K562 (cell line): ENCODE data around the gene RPL39L. TPM values are rescaled to one million over a fixed set of nuclear protein-coding genes. Genes with fewer than 3 reads are reported as not detected.

Source experiments
- ATAC-seq: fragments of 200-7000 bp; cut with Tn5 transposase; 3 replicates; pipeline ENCODE4 v1.9.1; 2020; ENCODE audit warnings: moderate library complexity
- BruUV-seq: library from RNA; stranded (reverse); fragments of 400-500 nt; replicated peaks from 2 replicates; lab custom pipeline; 2021; lab: Mats Ljungman, UMichigan
- CTCF ChIA-PET: fragments of 300-600 bp; formaldehyde crosslinking; extraction: SDS; loops from one replicate; lab custom pipeline; 2021; ENCODE audit warnings: low intra/inter-chr PET ratio; lab: Yijun Ruan, JAX
- POLR2A ChIA-PET: fragments of 300-600, 350-650 bp; sonication (Branson Sonifier 250); formaldehyde crosslinking; extraction: SDS; loops from one replicate; lab custom pipeline; 2021; ENCODE audit warnings: antibody characterized with exemption, inconsistent platforms; lab: Yijun Ruan, JAX
- DNase-seq, 4 experiments: peaks; one replicate each; pipeline versions ENCODE4 v3.0.0 to v3.0.0-alpha.2; 2011 to 2018; ENCODE audit warnings: low spot score in 3 of 4, mixed read lengths in 3 of 4; ENCODE audit errors: extremely low read depth in 1 of 4
- FAIRE-seq: peaks from 2 replicates; lab custom pipeline; 2011; peaks lifted over from hg19 to GRCh38; lab: Jason Lieb, UNC
- H2AFZ ChIP-seq: 2 replicates; pipeline ENCODE4 v1.6.0; 2011; ENCODE audit warnings: low read depth, low read length, control low read depth, inconsistent platforms
- H3K27ac ChIP-seq: fragments of 200-600 bp; 3 replicates; pipeline ENCODE4 v1.8.0; 2011; ENCODE audit warnings: low read depth, mild to moderate bottlenecking, control low read depth, inconsistent platforms, low read length, moderate library complexity, mixed read lengths; ENCODE audit errors: extremely low read depth
- H3K27me3 ChIP-seq, 2 experiments: fragments of 300-600 bp in 1 of 2; 2 replicates in 1 of 2; 3 replicates in 1 of 2; pipeline versions ENCODE4 v1.6.0 to v1.8.0; 2011; ENCODE audit warnings: inconsistent platforms in 2 of 2, low read length in 2 of 2, mild to moderate bottlenecking in 1 of 2, mixed read lengths in 1 of 2, moderate library complexity in 1 of 2; ENCODE audit not compliant: control insufficient read depth in 2 of 2, insufficient read depth in 2 of 2
- H3K36me3 ChIP-seq: fragments of 300-600 bp; 3 replicates; pipeline ENCODE4 v1.8.0; 2011; ENCODE audit warnings: mild to moderate bottlenecking, low read length, inconsistent platforms; ENCODE audit not compliant: control insufficient read depth, insufficient read depth
- H3K4me1 ChIP-seq, 2 experiments: fragments of 200-600 bp in 1 of 2; replicated peaks in 1 of 2; 2 replicates in 1 of 2; 3 replicates in 1 of 2; pipeline versions ENCODE4 v1.5.1 to v1.8.0; 2011; ENCODE audit warnings: inconsistent platforms in 2 of 2, low read length in 2 of 2, mild to moderate bottlenecking in 1 of 2, mixed read lengths in 1 of 2, moderate library complexity in 1 of 2; ENCODE audit not compliant: control insufficient read depth in 2 of 2, insufficient read depth in 2 of 2
- H3K4me2 ChIP-seq: 2 replicates; pipeline ENCODE4 v1.6.1; 2011; ENCODE audit warnings: low read length, control low read depth, inconsistent platforms, mixed read lengths; ENCODE audit not compliant: insufficient read depth
- H3K4me3 ChIP-seq: fragments of 200-600 bp; sonication (generic), shearing (Covaris generic); 2 replicates; pipeline ENCODE4 v1.5.1; 2016; ENCODE audit warnings: control low read depth, inconsistent platforms
- H3K79me2 ChIP-seq: fragments of 200-600 bp; 3 replicates; pipeline ENCODE4 v1.8.0; 2011; ENCODE audit warnings: low read length, inconsistent platforms; ENCODE audit not compliant: control insufficient read depth, insufficient read depth
- H3K9ac ChIP-seq, 2 experiments: 2 replicates each; pipeline versions ENCODE4 v1.6.0 to v1.6.1; 2011; ENCODE audit warnings: low read depth in 2 of 2, low read length in 2 of 2, control low read depth in 1 of 2, inconsistent platforms in 1 of 2, mild to moderate bottlenecking in 1 of 2, mixed read lengths in 1 of 2; ENCODE audit not compliant: insufficient read depth in 1 of 2
- H3K9me1 ChIP-seq: one replicate; pipeline ENCODE4 v1.6.0; 2011; ENCODE audit warnings: inconsistent platforms, mild to moderate bottlenecking, low read length, moderate library complexity; ENCODE audit not compliant: control insufficient read depth, insufficient read depth
- H3K9me3 ChIP-seq: replicated peaks from 2 replicates; pipeline ENCODE4 v1.5.1; 2011; ENCODE audit warnings: low read depth, low read length, inconsistent platforms; ENCODE audit not compliant: control insufficient read depth, insufficient read depth
- H4K20me1 ChIP-seq: replicated peaks from 2 replicates; pipeline ENCODE4 v1.6.1; 2011; ENCODE audit warnings: low read length, inconsistent platforms, mixed read lengths; ENCODE audit not compliant: control insufficient read depth, insufficient read depth
- FOXA1 ChIP-seq: fragments of 450-650 bp; IDR thresholded peaks from 2 replicates; pipeline ENCODE4 v1.6.1; 2016; ENCODE audit warnings: mild to moderate bottlenecking, borderline replicate concordance
- POLR3G ChIP-seq: IDR thresholded peaks from 2 replicates; pipeline ENCODE4 v1.6.1; 2011; ENCODE audit not compliant: insufficient read length, insufficient replicate concordance; ENCODE audit errors: extremely low read depth
- WGBS: fragments of 100-300 bp; shearing (Covaris generic); methylation state at CpG from one replicate; pipeline ENCODE4 v1.1.6; 2016; ENCODE audit warnings: low coverage, mixed read lengths; ENCODE audit not compliant: insufficient coverage; ENCODE audit errors: missing lambda C conversion rate; 5-methylcytosine and 5-hydroxymethylcytosine counted together
- in situ Hi-C: fragments of 300-500 bp; cut with MboI; formaldehyde crosslinking; loops from 4 replicates; pipeline ENCODE4 v1.15.0; 2018; ENCODE audit warnings: inconsistent platforms, mixed read lengths
- intact Hi-C: fragments of 100-400 bp; cut with micrococcal nuclease; formaldehyde crosslinking; loops from 2 replicates; pipeline ENCODE4 v1.14.2; 2022
- polyA plus RNA-seq, 8 experiments: library from polyadenylated mRNA; depleted of rRNA in 4 of 8; stranded (reverse) in 5 of 8; unstranded in 3 of 8; fragments of >200 nt; fragmentation: Nextera tagmentation in 2 of 8; fragmentation: Illumina TruSeq in 1 of 8; extraction: Ambion mirVana in 2 of 8; extraction: Trizol in 1 of 8; gene quantifications; 2 replicates each; pipeline versions ENCODE4 v1.2.1 to v1.2.3, GENCODE V29; 2011 to 2014; ENCODE audit warnings: inconsistent platforms in 1 of 8, missing spikeins in 1 of 8
- total RNA-seq, 7 experiments: library from RNA; depleted of rRNA in 6 of 7; stranded (reverse); fragments of >200 nt in 6 of 7; fragmentation: Illumina TruSeq in 2 of 7; extraction: Trizol in 2 of 7; gene quantifications; 2 replicates each; pipeline versions ENCODE4 v1.2.1 to v1.2.3, GENCODE V29; 2011 to 2021; ENCODE audit warnings: low replicate concordance in 1 of 7
- TF ChIP-seq, protein P1 (sequence below): fragments of 250-450 bp; sonication (Bioruptor Pico); IDR thresholded peaks from 2 replicates; pipeline ENCODE4 v1.5.0; 2020; ENCODE audit warnings: mild to moderate bottlenecking, borderline replicate concordance

Gene RPL39L
- total and polyA plus RNA-seq, 9 of the 15 experiments (the other 6 are each of a cell fraction or from before 2014, with no cell fraction given) = 15.0 to 122 (median 45.5) TPM

DNA sequence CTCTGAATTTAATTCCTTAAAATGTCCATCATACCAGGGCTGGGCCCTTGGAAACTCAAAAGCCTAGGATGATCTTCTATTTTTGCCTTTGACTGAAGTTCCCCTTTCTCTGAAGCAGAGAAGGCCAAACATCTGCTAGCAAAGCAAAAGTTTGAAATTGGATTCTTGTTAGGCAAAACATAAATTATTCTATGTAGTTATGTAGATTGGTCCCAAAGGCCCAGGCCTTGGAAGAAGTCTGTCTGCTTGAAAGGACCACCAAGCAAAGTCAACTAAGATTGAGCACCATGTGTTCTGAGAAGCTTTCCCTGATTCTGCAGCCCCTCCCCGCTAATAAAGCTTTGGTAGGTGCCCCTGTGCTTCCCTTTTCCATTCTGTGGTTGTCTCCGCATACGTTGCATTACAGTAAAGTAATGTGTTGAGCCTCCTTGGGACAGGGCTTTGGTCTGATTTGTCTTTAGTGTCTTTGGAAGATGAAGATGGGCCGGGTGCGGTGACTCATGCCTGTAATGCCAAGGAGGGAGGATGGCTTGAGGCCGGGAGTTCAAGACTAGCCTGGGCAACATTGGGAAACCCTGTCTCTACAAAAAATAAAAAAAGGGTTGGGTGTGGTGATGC lies 56.4 kb downstream of the RPL39L start:
- Histone ChIP-seq H3K4me2 (no peak overlapping the region), H4K20me1 (no peaks in the 10 kb centered on the region), H3K27me3 (no peaks in the 10 kb centered on the region), H3K79me2 (no peaks in the 10 kb centered on the region), H3K4me1 (no peaks in the 10 kb centered on the region), H3K9ac (no peak overlapping the region), H3K9me3 (no peaks in the 10 kb centered on the region), H3K27ac (no peak overlapping the region), H2AFZ (no peak overlapping the region), H3K4me3 (no peak overlapping the region)
- intact Hi-C loops (loop anchor here (1.0 kb wide), 1 partner anchor 18 kb away; no protein-coding TSS in a partner anchor), in situ Hi-C loops (no loop called here)
- WGBS = 89% methylated on average over 6 of the region's 6 CpGs
- ChIA-PET CTCF (no interaction called here), POLR2A (interaction anchor here (1.1 kb wide), 1 partner anchor 101 kb away, joined by 3 read pairs; no protein-coding TSS in a partner anchor)
- ATAC-seq = no peak
- no peak for FAIRE-seq
- BruUV-seq = no TSS peak
- TF ChIP-seq, protein P1, sequence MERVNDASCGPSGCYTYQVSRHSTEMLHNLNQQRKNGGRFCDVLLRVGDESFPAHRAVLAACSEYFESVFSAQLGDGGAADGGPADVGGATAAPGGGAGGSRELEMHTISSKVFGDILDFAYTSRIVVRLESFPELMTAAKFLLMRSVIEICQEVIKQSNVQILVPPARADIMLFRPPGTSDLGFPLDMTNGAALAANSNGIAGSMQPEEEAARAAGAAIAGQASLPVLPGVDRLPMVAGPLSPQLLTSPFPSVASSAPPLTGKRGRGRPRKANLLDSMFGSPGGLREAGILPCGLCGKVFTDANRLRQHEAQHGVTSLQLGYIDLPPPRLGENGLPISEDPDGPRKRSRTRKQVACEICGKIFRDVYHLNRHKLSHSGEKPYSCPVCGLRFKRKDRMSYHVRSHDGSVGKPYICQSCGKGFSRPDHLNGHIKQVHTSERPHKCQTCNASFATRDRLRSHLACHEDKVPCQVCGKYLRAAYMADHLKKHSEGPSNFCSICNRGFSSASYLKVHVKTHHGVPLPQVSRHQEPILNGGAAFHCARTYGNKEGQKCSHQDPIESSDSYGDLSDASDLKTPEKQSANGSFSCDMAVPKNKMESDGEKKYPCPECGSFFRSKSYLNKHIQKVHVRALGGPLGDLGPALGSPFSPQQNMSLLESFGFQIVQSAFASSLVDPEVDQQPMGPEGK = no peak
- TF ChIP-seq POLR3G (no peak), FOXA1 (no peak)
- TF ChIP-seq, all 486 proteins: peak for 0
- no peak for DNase-seq
- no peaks in the 10 kb centered on the region for H3K9me1 ChIP-seq
- peaks cover 4% of the 10 kb centered on the region; the same call in 1 of the 3 replicates for H3K36me3 ChIP-seq
